Measurements from ENCODE around the gene ARHGEF11.

The ARHGEF11 gene

GRCh38 chr1:156939786-156940334 is 105.7 kb downstream of the ARHGEF11 start:
- H3K4me3 ChIP-seq (replicated peaks; ENCODE audit: low read depth, low read length), result no peak overlapping the region
- no peak for TF ChIP-seq CTCF (IDR thresholded peaks at IDR 0.05; ENCODE audit: low read depth, low read length, missing control alignments)
- no peak for DNase-seq (ENCODE audit: extremely low read depth, low read depth)

- no peak for DNase-seq (ENCODE audit: extremely low read depth, low read depth)
- no peak for TF ChIP-seq CTCF (IDR thresholded peaks at IDR 0.05; ENCODE audit: low read depth, low read length, missing control alignments)
- H3K4me3 ChIP-seq (replicated peaks; ENCODE audit: low read depth, low read length), result no peak overlapping the region
Measured at GRCh38 chr1:156938813-156939212, 106.7 kb downstream of the ARHGEF11 start.

- DNase-seq (ENCODE audit: extremely low read depth, low read depth), result no peak
- no peak overlapping the region for H3K4me3 ChIP-seq (replicated peaks; ENCODE audit: low read depth, low read length)
Measured at GRCh38 chr1:156937883-156938282, 107.7 kb downstream of the ARHGEF11 start.

GRCh38 chr1:156936721-156937220 is 108.8 kb downstream of the ARHGEF11 start:
- no peak overlapping the region for H3K4me3 ChIP-seq (replicated peaks; ENCODE audit: low read depth, low read length)
- no peak for TF ChIP-seq CTCF (IDR thresholded peaks at IDR 0.05; ENCODE audit: low read depth, low read length, missing control alignments)
- DNase-seq (ENCODE audit: extremely low read depth, low read depth), result no peak

More at GRCh38 chr1:156937883-156938282, 107.7 kb downstream of the ARHGEF11 start:
- TF ChIP-seq CTCF (IDR thresholded peaks at IDR 0.05; ENCODE audit: low read depth, low read length, missing control alignments), result no peak

- TF ChIP-seq CTCF (IDR thresholded peaks at IDR 0.05; ENCODE audit: low read depth, low read length, missing control alignments), result no peak
- no peak overlapping the region for H3K4me3 ChIP-seq (replicated peaks; ENCODE audit: low read depth, low read length)
- no peak for DNase-seq (ENCODE audit: extremely low read depth, low read depth)
Measured at GRCh38 chr1:156936191-156936590, 109.4 kb downstream of the ARHGEF11 start.

- H3K4me3 ChIP-seq (replicated peaks; ENCODE audit: low read depth, low read length), result no peak overlapping the region
- no peak for DNase-seq (ENCODE audit: extremely low read depth, low read depth)
- TF ChIP-seq CTCF (IDR thresholded peaks at IDR 0.05; ENCODE audit: low read depth, low read length, missing control alignments), result no peak
Measured at GRCh38 chr1:156935505-156936128, 109.9 kb downstream of the ARHGEF11 start.
